Panc1 (cell line): ENCODE measurements around the gene TCTN1.
"Not testable (repeated sequence)": the region's sequence is repeated elsewhere in the genome, so short reads cannot be mapped to it uniquely, and the experiment has no call there.

ENCODE experiments used
- POLR2AphosphoS5 ChIP-seq: IDR thresholded peaks from 2 replicates; pipeline ENCODE4 v1.6.1; 2012; ENCODE audit warnings: mild to moderate bottlenecking, low read depth, low read length, moderate library complexity
- TCF7L2 ChIP-seq: IDR thresholded peaks from 2 replicates; pipeline ENCODE4 v1.6.1; 2011; ENCODE audit warnings: mild to moderate bottlenecking, low read depth, low read length, inconsistent platforms
- TF ChIP-seq, protein P1 (sequence below): fragments of 450-650 bp; IDR thresholded peaks from 2 replicates; pipeline ENCODE4 v1.5.1; 2017; ENCODE audit warnings: mild to moderate bottlenecking
- TF ChIP-seq, protein P2 (sequence below), 2 experiments: IDR thresholded peaks; 2 replicates each; pipeline ENCODE4 v1.6.1; 2011 to 2012; ENCODE audit warnings: low read depth in 2 of 2, control low read depth in 1 of 2, low read length in 1 of 2, mild to moderate bottlenecking in 1 of 2, moderate library complexity in 1 of 2; ENCODE audit not compliant: insufficient read depth in 1 of 2

DNA sequence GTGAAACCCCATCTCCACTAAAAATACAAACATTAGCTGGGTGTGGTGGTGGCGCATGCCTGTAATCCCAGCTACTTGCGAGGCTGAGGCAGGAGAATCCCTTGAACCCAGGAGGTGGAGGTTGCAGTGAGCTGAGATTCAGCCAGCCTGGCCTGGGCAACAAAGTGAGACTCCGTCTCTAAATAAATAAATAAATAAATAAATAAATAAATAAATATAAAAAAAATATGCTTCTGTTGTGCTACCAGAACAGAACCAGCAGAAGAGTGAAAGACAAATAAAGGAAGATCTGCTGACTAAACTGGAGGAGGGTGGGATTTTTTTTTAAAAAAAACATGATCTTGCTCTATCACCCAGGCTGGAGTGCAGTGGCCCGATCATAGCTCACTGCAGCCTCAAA, 21.0 kb upstream of the TCTN1 start:
- not testable (repeated sequence) for TF ChIP-seq POLR2AphosphoS5, TCF7L2
- TF ChIP-seq, protein P1, sequence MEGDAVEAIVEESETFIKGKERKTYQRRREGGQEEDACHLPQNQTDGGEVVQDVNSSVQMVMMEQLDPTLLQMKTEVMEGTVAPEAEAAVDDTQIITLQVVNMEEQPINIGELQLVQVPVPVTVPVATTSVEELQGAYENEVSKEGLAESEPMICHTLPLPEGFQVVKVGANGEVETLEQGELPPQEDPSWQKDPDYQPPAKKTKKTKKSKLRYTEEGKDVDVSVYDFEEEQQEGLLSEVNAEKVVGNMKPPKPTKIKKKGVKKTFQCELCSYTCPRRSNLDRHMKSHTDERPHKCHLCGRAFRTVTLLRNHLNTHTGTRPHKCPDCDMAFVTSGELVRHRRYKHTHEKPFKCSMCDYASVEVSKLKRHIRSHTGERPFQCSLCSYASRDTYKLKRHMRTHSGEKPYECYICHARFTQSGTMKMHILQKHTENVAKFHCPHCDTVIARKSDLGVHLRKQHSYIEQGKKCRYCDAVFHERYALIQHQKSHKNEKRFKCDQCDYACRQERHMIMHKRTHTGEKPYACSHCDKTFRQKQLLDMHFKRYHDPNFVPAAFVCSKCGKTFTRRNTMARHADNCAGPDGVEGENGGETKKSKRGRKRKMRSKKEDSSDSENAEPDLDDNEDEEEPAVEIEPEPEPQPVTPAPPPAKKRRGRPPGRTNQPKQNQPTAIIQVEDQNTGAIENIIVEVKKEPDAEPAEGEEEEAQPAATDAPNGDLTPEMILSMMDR, result not testable (repeated sequence)
- TF ChIP-seq, protein P2, sequence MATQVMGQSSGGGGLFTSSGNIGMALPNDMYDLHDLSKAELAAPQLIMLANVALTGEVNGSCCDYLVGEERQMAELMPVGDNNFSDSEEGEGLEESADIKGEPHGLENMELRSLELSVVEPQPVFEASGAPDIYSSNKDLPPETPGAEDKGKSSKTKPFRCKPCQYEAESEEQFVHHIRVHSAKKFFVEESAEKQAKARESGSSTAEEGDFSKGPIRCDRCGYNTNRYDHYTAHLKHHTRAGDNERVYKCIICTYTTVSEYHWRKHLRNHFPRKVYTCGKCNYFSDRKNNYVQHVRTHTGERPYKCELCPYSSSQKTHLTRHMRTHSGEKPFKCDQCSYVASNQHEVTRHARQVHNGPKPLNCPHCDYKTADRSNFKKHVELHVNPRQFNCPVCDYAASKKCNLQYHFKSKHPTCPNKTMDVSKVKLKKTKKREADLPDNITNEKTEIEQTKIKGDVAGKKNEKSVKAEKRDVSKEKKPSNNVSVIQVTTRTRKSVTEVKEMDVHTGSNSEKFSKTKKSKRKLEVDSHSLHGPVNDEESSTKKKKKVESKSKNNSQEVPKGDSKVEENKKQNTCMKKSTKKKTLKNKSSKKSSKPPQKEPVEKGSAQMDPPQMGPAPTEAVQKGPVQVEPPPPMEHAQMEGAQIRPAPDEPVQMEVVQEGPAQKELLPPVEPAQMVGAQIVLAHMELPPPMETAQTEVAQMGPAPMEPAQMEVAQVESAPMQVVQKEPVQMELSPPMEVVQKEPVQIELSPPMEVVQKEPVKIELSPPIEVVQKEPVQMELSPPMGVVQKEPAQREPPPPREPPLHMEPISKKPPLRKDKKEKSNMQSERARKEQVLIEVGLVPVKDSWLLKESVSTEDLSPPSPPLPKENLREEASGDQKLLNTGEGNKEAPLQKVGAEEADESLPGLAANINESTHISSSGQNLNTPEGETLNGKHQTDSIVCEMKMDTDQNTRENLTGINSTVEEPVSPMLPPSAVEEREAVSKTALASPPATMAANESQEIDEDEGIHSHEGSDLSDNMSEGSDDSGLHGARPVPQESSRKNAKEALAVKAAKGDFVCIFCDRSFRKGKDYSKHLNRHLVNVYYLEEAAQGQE (IDR thresholded peaks at IDR 0.05; ENCODE audit: insufficient read depth in 1 of 2, low read depth in 2 of 2, low read length in 1 of 2), result not testable (repeated sequence)
